IMR-90 (cell line): ENCODE measurements around the gene CEP290. TPM values are rescaled to one million over a fixed set of nuclear protein-coding genes. Genes with fewer than 3 reads are reported as not detected.

Experiments
- ATAC-seq: fragments of 200-7000 bp; cut with Tn5 transposase; 2 replicates; pipeline ENCODE4 v1.9.1; 2020; ENCODE audit warnings: low read depth, mild to moderate bottlenecking, moderate library complexity
- BruUV-seq: library from RNA; stranded (reverse); fragments of 400-500 nt; replicated peaks from 2 replicates; lab custom pipeline; 2021; lab: Mats Ljungman, UMichigan
- CTCF ChIA-PET: fragments of 300-600 bp; formaldehyde crosslinking; extraction: SDS; loops from one replicate; lab custom pipeline; 2021; ENCODE audit warnings: antibody characterized with exemption; lab: Yijun Ruan, JAX
- POLR2A ChIA-PET: fragments of 300-600 bp; sonication (Branson Sonifier 250); formaldehyde crosslinking; loops from one replicate; lab custom pipeline; 2022; ENCODE audit warnings: antibody characterized with exemption; ENCODE audit not compliant: unreplicated experiment; lab: Charles Lee
- DNase-seq: peaks from one replicate; pipeline ENCODE4 v3.0.0; 2013
- H2AFZ ChIP-seq: replicated peaks from 2 replicates; pipeline ENCODE3; 2013; ENCODE audit warnings: low read length, mild to moderate bottlenecking; ENCODE audit not compliant: poor library complexity
- H2AK5ac ChIP-seq: 2 replicates; pipeline ENCODE4 v1.6.1; 2013; ENCODE audit warnings: low read depth, low read length, inconsistent platforms
- H2AK9ac ChIP-seq: replicated peaks from 2 replicates; pipeline ENCODE3; 2013; ENCODE audit warnings: mild to moderate bottlenecking, low read depth, low read length, moderate library complexity; ENCODE audit not compliant: poor library complexity
- H2BK120ac ChIP-seq: 2 replicates; pipeline ENCODE4 v1.6.1; 2013; ENCODE audit warnings: low read depth, low read length, inconsistent platforms
- H2BK15ac ChIP-seq: 3 replicates; pipeline ENCODE4 v1.6.1; 2013; ENCODE audit warnings: low read depth, low read length, inconsistent platforms
- H2BK20ac ChIP-seq: 2 replicates; pipeline ENCODE4 v1.6.1; 2013; ENCODE audit warnings: low read depth, mild to moderate bottlenecking, inconsistent platforms, low read length, moderate library complexity
- H2BK5ac ChIP-seq: 2 replicates; pipeline ENCODE4 v1.6.1; 2013; ENCODE audit warnings: mild to moderate bottlenecking, low read depth, low read length, inconsistent platforms; ENCODE audit not compliant: poor library complexity, severe bottlenecking
- H3K14ac ChIP-seq: replicated peaks from 2 replicates; pipeline ENCODE4 v1.6.1; 2013; ENCODE audit warnings: low read depth, low read length, inconsistent platforms
- H3K18ac ChIP-seq: 2 replicates; pipeline ENCODE4 v1.6.1; 2013; ENCODE audit warnings: low read depth, low read length, control low read depth
- H3K23ac ChIP-seq: 2 replicates; pipeline ENCODE4 v1.6.1; 2013; ENCODE audit warnings: low read depth, low read length, inconsistent platforms
- H3K27ac ChIP-seq: 2 replicates; pipeline ENCODE4 v1.5.1; 2013; ENCODE audit warnings: mild to moderate bottlenecking, control low read depth, low read length; ENCODE audit not compliant: insufficient read depth
- H3K27me3 ChIP-seq: 2 replicates; pipeline ENCODE4 v1.6.1; 2013; ENCODE audit warnings: low read length; ENCODE audit not compliant: control insufficient read depth, insufficient read depth
- H3K36me3 ChIP-seq: 2 replicates; pipeline ENCODE4 v1.6.1; 2013; ENCODE audit warnings: low read length, mixed read lengths; ENCODE audit not compliant: control insufficient read depth, insufficient read depth
- H3K4ac ChIP-seq: 2 replicates; pipeline ENCODE4 v1.6.1; 2013; ENCODE audit warnings: low read depth, low read length, inconsistent platforms
- H3K4me1 ChIP-seq: 2 replicates; pipeline ENCODE4 v1.6.1; 2013; ENCODE audit warnings: low read length, mixed read lengths; ENCODE audit not compliant: control insufficient read depth, insufficient read depth
- H3K4me2 ChIP-seq: 2 replicates; pipeline ENCODE4 v1.6.1; 2013; ENCODE audit warnings: low read depth, mild to moderate bottlenecking, control low read depth, low read length, moderate library complexity
- H3K4me3 ChIP-seq: 2 replicates; pipeline ENCODE4 v1.5.1; 2013; ENCODE audit warnings: low read depth, mild to moderate bottlenecking, control low read depth, low read length, moderate library complexity; ENCODE audit not compliant: insufficient read depth
- H3K56ac ChIP-seq: 2 replicates; pipeline ENCODE4 v1.6.1; 2013; ENCODE audit warnings: low read length, inconsistent platforms; ENCODE audit not compliant: insufficient read depth; ENCODE audit errors: extremely low read depth
- H3K79me1 ChIP-seq, 2 experiments: 2 replicates each; pipeline ENCODE4 v1.6.1; 2013; ENCODE audit warnings: low read length in 2 of 2, inconsistent platforms in 1 of 2, low read depth in 1 of 2
- H3K9ac ChIP-seq: 2 replicates; pipeline ENCODE4 v1.6.1; 2013; ENCODE audit warnings: low read depth, low read length, control low read depth
- H3K9me1 ChIP-seq: 2 replicates; pipeline ENCODE4 v1.6.1; 2013; ENCODE audit warnings: low read length, inconsistent platforms; ENCODE audit not compliant: insufficient read depth
- H3K9me3 ChIP-seq: 2 replicates; pipeline ENCODE4 v1.6.1; 2013; ENCODE audit warnings: low read length; ENCODE audit not compliant: control insufficient read depth, insufficient read depth
- H4K20me1 ChIP-seq: 2 replicates; pipeline ENCODE4 v1.6.1; 2013; ENCODE audit warnings: low read length, inconsistent platforms; ENCODE audit not compliant: insufficient read depth
- H4K5ac ChIP-seq: 2 replicates; pipeline ENCODE4 v1.6.1; 2013; ENCODE audit warnings: mild to moderate bottlenecking, low read depth, low read length, control low read depth
- H4K8ac ChIP-seq, 2 experiments: 2 replicates each; pipeline ENCODE4 v1.6.1; 2013; ENCODE audit warnings: low read depth in 2 of 2, low read length in 2 of 2, control low read depth in 1 of 2, inconsistent platforms in 1 of 2
- H4K91ac ChIP-seq: 2 replicates; pipeline ENCODE4 v1.6.1; 2013; ENCODE audit warnings: low read depth, low read length, inconsistent platforms; ENCODE audit not compliant: insufficient read depth
- BHLHE40 ChIP-seq: fragments of 150-350 bp; IDR thresholded peaks from 2 replicates; pipeline ENCODE4 v1.6.1; 2016; ENCODE audit warnings: mild to moderate bottlenecking, low read depth, low read length
- CEBPB ChIP-seq: IDR thresholded peaks from 2 replicates; pipeline ENCODE4 v1.6.1; 2012; ENCODE audit warnings: low read depth, low read length, improper control_type of control experiment
- CHD1 ChIP-seq: IDR thresholded peaks from 2 replicates; pipeline ENCODE4 v1.6.1; 2012; ENCODE audit warnings: low read depth, low read length, improper control_type of control experiment
- ELK1 ChIP-seq: fragments of 150-350 bp; IDR thresholded peaks from 2 replicates; pipeline ENCODE4 v1.6.1; 2016; ENCODE audit warnings: low read depth, mild to moderate bottlenecking, low read length, moderate library complexity, borderline replicate concordance
- FOS ChIP-seq: fragments of 150-350 bp; IDR thresholded peaks from 2 replicates; pipeline ENCODE4 v1.6.1; 2016; ENCODE audit warnings: low read depth, low read length
- MAFK ChIP-seq: IDR thresholded peaks from 2 replicates; pipeline ENCODE4 v1.6.1; 2012; ENCODE audit warnings: low read depth, low read length, improper control_type of control experiment
- MAZ ChIP-seq: IDR thresholded peaks from 2 replicates; pipeline ENCODE4 v1.6.1; 2012; ENCODE audit warnings: low read depth, mild to moderate bottlenecking, low read length, improper control_type of control experiment, moderate library complexity, borderline replicate concordance
- MXI1 ChIP-seq: IDR thresholded peaks from 2 replicates; pipeline ENCODE4 v1.6.1; 2012; ENCODE audit warnings: low read depth, mild to moderate bottlenecking, low read length, moderate library complexity, borderline replicate concordance
- NFE2L2 ChIP-seq: fragments of 150-350 bp; IDR thresholded peaks from 2 replicates; pipeline ENCODE4 v1.6.1; 2016; ENCODE audit warnings: low read depth, mild to moderate bottlenecking, low read length
- POLR2A ChIP-seq: IDR thresholded peaks from 2 replicates; pipeline ENCODE4 v1.6.1; 2012; ENCODE audit warnings: mild to moderate bottlenecking, low read depth, low read length
- RAD21 ChIP-seq: IDR thresholded peaks from 2 replicates; pipeline ENCODE4 v1.6.1; 2012; ENCODE audit warnings: low read length, improper control_type of control experiment
- RCOR1 ChIP-seq: IDR thresholded peaks from 2 replicates; pipeline ENCODE4 v1.6.1; 2012; ENCODE audit warnings: mild to moderate bottlenecking, low read length, improper control_type of control experiment; ENCODE audit not compliant: insufficient replicate concordance
- RFX5 ChIP-seq: IDR thresholded peaks from 2 replicates; pipeline ENCODE4 v1.8.0; 2012; ENCODE audit warnings: low read depth, mild to moderate bottlenecking, low read length, moderate library complexity
- SMC3 ChIP-seq: fragments of 150-350 bp; IDR thresholded peaks from 2 replicates; pipeline ENCODE4 v1.6.1; 2016; ENCODE audit warnings: low read depth, mild to moderate bottlenecking, antibody characterized with exemption, low read length, moderate library complexity
- WGBS, 2 experiments: methylation state at CpG; one replicate each; pipeline versions ENCODE4 v1.1.5 to v1.1.7; 2013; ENCODE audit warnings: missing lambda C conversion rate in 2 of 2; ENCODE audit not compliant: insufficient read length in 1 of 2; ENCODE audit errors: extremely low coverage in 2 of 2; 5-methylcytosine and 5-hydroxymethylcytosine counted together
- dilution Hi-C: fragments of 300-500 bp; cut with HindIII; formaldehyde crosslinking; loops from one replicate; pipeline ENCODE4 v1.14.3; 2018; ENCODE audit warnings: low sequenced_read_pairs; ENCODE audit not compliant: unreplicated experiment
- in situ Hi-C: fragments of 300-500 bp; cut with MboI; formaldehyde crosslinking; loops from 3 replicates; pipeline ENCODE4 v1.14.3; 2019; ENCODE audit warnings: low sequenced_read_pairs, inconsistent platforms, mixed read lengths
- intact Hi-C: fragments of 100-400 bp; cut with micrococcal nuclease; formaldehyde crosslinking; loops from 2 replicates; pipeline ENCODE4 v1.10.0; 2022
- polyA plus RNA-seq, 3 experiments: library from polyadenylated mRNA; depleted of rRNA; stranded (reverse); fragments of >200 nt; gene quantifications; 2 replicates each; pipeline ENCODE4 v1.2.3, GENCODE V29; 2012; ENCODE audit warnings: low replicate concordance in 1 of 3
- total RNA-seq: library from RNA; depleted of rRNA; stranded (reverse); fragments of >200 nt; gene quantifications from 2 replicates; pipeline ENCODE4 v1.2.3, GENCODE V29; 2012
- TF ChIP-seq, protein P1 (sequence below): conservative IDR thresholded peaks from 2 replicates; pipeline ENCODE4 v1.5.1; 2012; ENCODE audit warnings: mild to moderate bottlenecking, low read depth, low read length, improper control_type of control experiment
- TF ChIP-seq, protein P2 (sequence below): fragments of 150-350 bp; IDR thresholded peaks from 2 replicates; pipeline ENCODE4 v1.6.1; 2017; ENCODE audit warnings: mild to moderate bottlenecking, antibody characterized with exemption, low read length, low read depth

Gene CEP290
- total and polyA plus RNA-seq, 2 of the 4 experiments (the other 2 are of a cell fraction), result 4.3 to 7.9 TPM

GRCh38 chr12:88142610-88142991 lies 713 bp upstream of the CEP290 start:
- Histone ChIP-seq H3K18ac (no peak overlapping the region), H3K36me3 (no peaks in the 10 kb centered on the region), H3K27ac (peak overlapping the region; percentile 52), H2BK120ac (no peak overlapping the region), H4K5ac (peak overlapping the region; percentile 11; the same call in 1 of the 2 replicates), H4K20me1 (no peaks in the 10 kb centered on the region), H2BK20ac (no peak overlapping the region), H3K4me3 (peak overlapping the region; percentile 64), H3K56ac (peak overlapping the region; percentile 74), H2BK15ac (no peak overlapping the region), H3K4me2 (peak overlapping the region; percentile 97), H3K9me1 (no peaks in the 10 kb centered on the region; the same call in 1 of the 2 replicates), H4K8ac (peak overlapping the region; percentile 49 to 93), H3K14ac (peak overlapping the region; percentile 84), H2AFZ (peak overlapping the region; percentile 99), H3K4me1 (no peaks in the 10 kb centered on the region), H2AK5ac (peak overlapping the region; percentile 78; the same call in 1 of the 2 replicates), H2BK5ac (peak overlapping the region; percentile 49), H3K9me3 (no peaks in the 10 kb centered on the region), H3K79me1 (peaks cover 23 to 41% of the 10 kb centered on the region in 2 experiments), H2AK9ac (peak overlapping the region; percentile 85), H3K4ac (peak overlapping the region; percentile 73), H3K9ac (peak overlapping the region; percentile 66), H3K23ac (peak overlapping the region; percentile 86), H3K27me3 (no peaks in the 10 kb centered on the region), H4K91ac (peak overlapping the region; percentile 81; the same call in 1 of the 2 replicates)
- no peak for DNase-seq
- intact Hi-C loops (no loop called here), in situ Hi-C loops (loop anchor here (25.0 kb wide), 1 partner anchor 1370 kb away; the partner anchor contains the start of gene GALNT4), dilution Hi-C loops (no loop called here)
- no TSS peak for BruUV-seq
- CTCF ChIA-PET, result interaction anchor here (0.6 kb wide), 1 partner anchor 446 kb away, joined by 3 read pairs; no protein-coding TSS in a partner anchor
- no peak for ATAC-seq
- POLR2A ChIA-PET, result no interaction called here
- WGBS, 2 experiments, result 0% methylated on average over 1 of the region's 18 CpGs; no CpG with 5 or more reads in 1 of the 2 experiments
- TF ChIP-seq MAZ (no peak), RCOR1 (no peak), SMC3 (no peak), NFE2L2 (no peak), FOS (no peak), RFX5 (no peak), MAFK (no peak), MXI1 (no peak), POLR2A (no peak), RAD21 (no peak), ELK1 (no peak), BHLHE40 (no peak), CHD1 (no peak), CEBPB (no peak)
- TF ChIP-seq, protein P1, sequence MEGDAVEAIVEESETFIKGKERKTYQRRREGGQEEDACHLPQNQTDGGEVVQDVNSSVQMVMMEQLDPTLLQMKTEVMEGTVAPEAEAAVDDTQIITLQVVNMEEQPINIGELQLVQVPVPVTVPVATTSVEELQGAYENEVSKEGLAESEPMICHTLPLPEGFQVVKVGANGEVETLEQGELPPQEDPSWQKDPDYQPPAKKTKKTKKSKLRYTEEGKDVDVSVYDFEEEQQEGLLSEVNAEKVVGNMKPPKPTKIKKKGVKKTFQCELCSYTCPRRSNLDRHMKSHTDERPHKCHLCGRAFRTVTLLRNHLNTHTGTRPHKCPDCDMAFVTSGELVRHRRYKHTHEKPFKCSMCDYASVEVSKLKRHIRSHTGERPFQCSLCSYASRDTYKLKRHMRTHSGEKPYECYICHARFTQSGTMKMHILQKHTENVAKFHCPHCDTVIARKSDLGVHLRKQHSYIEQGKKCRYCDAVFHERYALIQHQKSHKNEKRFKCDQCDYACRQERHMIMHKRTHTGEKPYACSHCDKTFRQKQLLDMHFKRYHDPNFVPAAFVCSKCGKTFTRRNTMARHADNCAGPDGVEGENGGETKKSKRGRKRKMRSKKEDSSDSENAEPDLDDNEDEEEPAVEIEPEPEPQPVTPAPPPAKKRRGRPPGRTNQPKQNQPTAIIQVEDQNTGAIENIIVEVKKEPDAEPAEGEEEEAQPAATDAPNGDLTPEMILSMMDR, result no peak
- TF ChIP-seq, protein P2, sequence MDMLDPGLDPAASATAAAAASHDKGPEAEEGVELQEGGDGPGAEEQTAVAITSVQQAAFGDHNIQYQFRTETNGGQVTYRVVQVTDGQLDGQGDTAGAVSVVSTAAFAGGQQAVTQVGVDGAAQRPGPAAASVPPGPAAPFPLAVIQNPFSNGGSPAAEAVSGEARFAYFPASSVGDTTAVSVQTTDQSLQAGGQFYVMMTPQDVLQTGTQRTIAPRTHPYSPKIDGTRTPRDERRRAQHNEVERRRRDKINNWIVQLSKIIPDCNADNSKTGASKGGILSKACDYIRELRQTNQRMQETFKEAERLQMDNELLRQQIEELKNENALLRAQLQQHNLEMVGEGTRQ, result no peak
